Glutamatergic neuron (in vitro differentiated cells): ENCODE results near the gene PRRG2. TPM values are rescaled to one million over a fixed set of nuclear protein-coding genes. Genes with fewer than 3 reads are reported as not detected.
"Not testable (repeated sequence)": the region's sequence is repeated elsewhere in the genome, so short reads cannot be mapped to it uniquely, and the experiment has no call there.

Experiments
- DNase-seq: peaks from one replicate; pipeline ENCODE4 v3.0.0; 2022
- H3K27ac Mint-ChIP-seq: one replicate; pipeline ENCODE4 v1.8.0; 2020; ENCODE audit warnings: mild to moderate bottlenecking, mixed read lengths, inconsistent platforms; ENCODE audit not compliant: unreplicated experiment
- H3K27me3 Mint-ChIP-seq: one replicate; pipeline ENCODE4 v1.8.0; 2020; ENCODE audit warnings: mild to moderate bottlenecking, moderate library complexity, mixed read lengths, inconsistent platforms; ENCODE audit not compliant: unreplicated experiment
- H3K36me3 Mint-ChIP-seq: one replicate; pipeline ENCODE4 v1.8.0; 2020; ENCODE audit warnings: mild to moderate bottlenecking, mixed read lengths, inconsistent platforms; ENCODE audit not compliant: unreplicated experiment
- H3K4me1 Mint-ChIP-seq: one replicate; pipeline ENCODE4 v1.8.0; 2020; ENCODE audit warnings: mild to moderate bottlenecking, low read depth, mixed read lengths, inconsistent platforms; ENCODE audit not compliant: unreplicated experiment
- H3K4me3 Mint-ChIP-seq: one replicate; pipeline ENCODE4 v1.8.0; 2020; ENCODE audit warnings: mild to moderate bottlenecking, mixed read lengths, inconsistent platforms; ENCODE audit not compliant: unreplicated experiment
- H3K9me3 Mint-ChIP-seq: one replicate; pipeline ENCODE4 v1.8.0; 2020; ENCODE audit warnings: mild to moderate bottlenecking, moderate library complexity, mixed read lengths, inconsistent platforms; ENCODE audit not compliant: unreplicated experiment
- CTCF ChIP-seq: fragments of 200-600 bp; sonication (generic); IDR thresholded peaks from one replicate; pipeline ENCODE4 v1.5.0; 2021; ENCODE audit not compliant: partially characterized antibody, unreplicated experiment
- total RNA-seq: library from RNA; stranded (reverse); fragmentation: NEBNext Ultra II Directional; extraction: Animal tissue kit (Norgen Biotek cat#: 25700); gene quantifications from one replicate; pipeline ENCODE4 v1.2.1, GENCODE V29; 2021; ENCODE audit not compliant: unreplicated experiment

PRRG2 gene
- total RNA-seq, 1 donor from 2014 or later, result 0.29 TPM

GRCh38 chr19:49616945-49617344 lies 35.8 kb downstream of the PRRG2 start:
- Mint-ChIP-seq H3K9me3 (no peaks in the 10 kb centered on the region), H3K36me3 (no peaks in the 10 kb centered on the region), H3K4me1 (peaks cover 12% of the 10 kb centered on the region), H3K4me3 (no peak overlapping the region), H3K27ac (no peak overlapping the region), H3K27me3 (peaks cover 9% of the 10 kb centered on the region)
- no peak for TF ChIP-seq CTCF
- no peak for DNase-seq

- H3K36me3 Mint-ChIP-seq, H3K27ac Mint-ChIP-seq, H3K4me3 Mint-ChIP-seq, DNase-seq, H3K27me3 Mint-ChIP-seq, H3K9me3 Mint-ChIP-seq: not testable (repeated sequence)
- H3K4me1 Mint-ChIP-seq, result peaks cover 12% of the 10 kb centered on the region
Measured at GRCh38 chr19:49617860-49618259, 36.7 kb downstream of the PRRG2 start.

- DNase-seq, result no peak
- H3K27ac Mint-ChIP-seq, result no peak overlapping the region
- H3K9me3 Mint-ChIP-seq, result peaks cover 3% of the 10 kb centered on the region
- no peaks in the 10 kb centered on the region for H3K27me3 Mint-ChIP-seq
- no peak for TF ChIP-seq CTCF
- no peaks in the 10 kb centered on the region for H3K36me3 Mint-ChIP-seq
- H3K4me3 Mint-ChIP-seq, result no peak overlapping the region
- no peaks in the 10 kb centered on the region for H3K4me1 Mint-ChIP-seq
Measured at GRCh38 chr19:49624967-49625910, 44.1 kb downstream of the PRRG2 start.

GRCh38 chr19:49626226-49626625 lies 45.1 kb downstream of the PRRG2 start:
- no peak overlapping the region for H3K27ac Mint-ChIP-seq
- peaks cover 3% of the 10 kb centered on the region for H3K9me3 Mint-ChIP-seq
- TF ChIP-seq CTCF, result no peak
- no peak overlapping the region for H3K4me3 Mint-ChIP-seq
- no peaks in the 10 kb centered on the region for H3K27me3 Mint-ChIP-seq
- DNase-seq, result no peak
- H3K36me3 Mint-ChIP-seq, result no peaks in the 10 kb centered on the region
- H3K4me1 Mint-ChIP-seq, result no peaks in the 10 kb centered on the region

GRCh38 chr19:49629659-49630058 lies 48.5 kb downstream of the PRRG2 start:
- TF ChIP-seq CTCF, result no peak
- no peaks in the 10 kb centered on the region for H3K4me1 Mint-ChIP-seq
- peaks cover 2% of the 10 kb centered on the region for H3K9me3 Mint-ChIP-seq
- H3K27ac Mint-ChIP-seq, result no peak overlapping the region
- no peak for DNase-seq
- H3K36me3 Mint-ChIP-seq, result no peaks in the 10 kb centered on the region
- H3K27me3 Mint-ChIP-seq, result no peaks in the 10 kb centered on the region
- no peak overlapping the region for H3K4me3 Mint-ChIP-seq
